RPMI8226 (cell line): ENCODE measurements around the gene PRR7.
A peak's percentile ranks its signal among the peaks of the same experiment; 100 is the strongest.

Source experiments
- DNase-seq: peaks from one replicate; pipeline ENCODE4 v3.0.0-alpha.2; 2015

Gene PRR7

GRCh38 chr5:177501874-177502678, 55.5 kb downstream of the PRR7 start:
- peak; percentile 65 for DNase-seq

DNA sequence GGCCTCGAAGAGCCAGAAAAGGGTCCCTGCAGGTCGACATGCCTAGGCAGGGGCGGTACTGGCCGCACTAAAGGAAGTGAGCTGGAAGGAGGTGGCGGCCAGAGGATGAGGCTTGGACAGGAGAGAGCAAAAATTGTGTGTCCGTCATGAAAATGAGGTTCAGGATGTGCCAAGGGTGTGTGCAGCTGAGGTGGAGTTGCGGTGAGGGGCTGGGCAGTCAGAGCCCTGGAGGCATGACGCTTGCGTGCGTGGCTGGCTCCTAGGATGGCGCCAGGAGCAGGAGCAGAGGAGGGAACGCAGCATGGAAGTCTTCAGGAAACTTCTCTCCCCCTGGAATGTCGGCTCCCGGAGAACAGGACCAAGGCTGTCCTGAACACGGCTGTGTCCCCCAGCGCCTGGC, 56.3 kb downstream of the PRR7 start:
- no peak for DNase-seq

DNA sequence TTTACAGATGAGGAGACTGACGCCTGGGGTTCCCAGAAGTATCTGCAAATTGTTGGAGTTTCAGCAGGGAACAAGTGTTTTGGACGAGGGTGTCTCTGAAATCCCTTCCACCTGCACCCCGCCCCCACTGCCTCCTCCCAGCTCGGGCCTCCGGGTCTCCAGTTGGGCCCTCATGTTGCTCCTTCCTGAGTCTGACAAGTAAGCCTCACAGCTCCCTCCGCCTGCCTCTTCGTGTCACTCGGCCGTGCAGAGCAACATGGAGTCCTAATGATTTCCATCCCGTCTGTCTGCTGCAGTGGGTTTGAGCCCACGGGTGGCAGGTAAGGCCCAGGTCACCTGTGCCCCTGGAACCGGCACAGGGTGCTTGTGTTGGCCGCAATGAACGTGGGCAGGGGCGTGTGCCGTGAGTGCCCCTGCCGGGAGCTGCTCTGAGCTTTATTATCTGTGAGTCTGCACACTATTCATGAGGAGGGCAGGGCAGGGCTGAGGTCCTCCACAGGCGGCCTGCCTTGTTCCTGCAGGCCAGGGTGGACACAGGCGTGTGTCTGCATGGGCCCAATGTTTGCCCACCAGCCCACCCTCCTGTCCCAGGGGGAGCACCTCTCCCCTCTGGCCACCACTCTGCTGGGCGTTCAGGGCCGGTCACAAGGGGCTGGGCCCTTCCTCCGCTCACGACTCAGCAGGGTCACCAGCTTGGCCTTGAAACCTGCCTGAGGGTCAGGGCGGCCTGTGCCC, 56.9 kb downstream of the PRR7 start:
- no peak for DNase-seq

GRCh38 chr5:177504086-177505056, 57.8 kb downstream of the PRR7 start:
- DNase-seq: no peak

DNA sequence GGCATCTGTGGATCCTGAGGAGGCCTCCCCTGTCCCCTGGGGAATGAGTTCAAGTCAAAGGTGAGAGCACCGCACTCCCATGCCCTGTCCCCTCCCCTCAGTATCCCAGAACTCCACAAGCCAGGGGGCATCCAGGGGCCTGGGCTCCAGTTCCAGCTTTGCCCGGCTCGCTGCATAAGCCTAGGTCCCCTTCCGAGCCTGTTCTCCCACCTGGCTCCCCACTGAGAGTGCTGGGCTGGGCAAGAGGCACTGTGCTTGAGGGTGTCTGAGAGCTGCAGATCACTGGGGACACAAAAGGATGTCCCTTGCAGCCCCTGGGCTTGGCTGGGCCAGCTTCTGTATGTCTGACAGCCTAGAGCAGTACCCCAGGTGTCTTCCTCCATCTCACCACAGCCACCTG, 58.5 kb downstream of the PRR7 start:
- no peak for DNase-seq
